D721Med (cell line): ENCODE measurements around the gene ZNF205.

Experiments used
- DNase-seq: peaks from one replicate; pipeline ENCODE4 v3.0.0; 2011; ENCODE audit warnings: low spot score; ENCODE audit not compliant: insufficient read length
- FAIRE-seq: peaks from 2 replicates; lab custom pipeline; 2011; peaks lifted over from hg19 to GRCh38; lab: Jason Lieb, UNC
- CTCF ChIP-seq: IDR thresholded peaks from 2 replicates; pipeline ENCODE4 v1.5.1; 2012; ENCODE audit warnings: mild to moderate bottlenecking, control low read depth; ENCODE audit not compliant: insufficient read depth; ENCODE audit errors: missing control alignments

Gene ZNF205

DNA sequence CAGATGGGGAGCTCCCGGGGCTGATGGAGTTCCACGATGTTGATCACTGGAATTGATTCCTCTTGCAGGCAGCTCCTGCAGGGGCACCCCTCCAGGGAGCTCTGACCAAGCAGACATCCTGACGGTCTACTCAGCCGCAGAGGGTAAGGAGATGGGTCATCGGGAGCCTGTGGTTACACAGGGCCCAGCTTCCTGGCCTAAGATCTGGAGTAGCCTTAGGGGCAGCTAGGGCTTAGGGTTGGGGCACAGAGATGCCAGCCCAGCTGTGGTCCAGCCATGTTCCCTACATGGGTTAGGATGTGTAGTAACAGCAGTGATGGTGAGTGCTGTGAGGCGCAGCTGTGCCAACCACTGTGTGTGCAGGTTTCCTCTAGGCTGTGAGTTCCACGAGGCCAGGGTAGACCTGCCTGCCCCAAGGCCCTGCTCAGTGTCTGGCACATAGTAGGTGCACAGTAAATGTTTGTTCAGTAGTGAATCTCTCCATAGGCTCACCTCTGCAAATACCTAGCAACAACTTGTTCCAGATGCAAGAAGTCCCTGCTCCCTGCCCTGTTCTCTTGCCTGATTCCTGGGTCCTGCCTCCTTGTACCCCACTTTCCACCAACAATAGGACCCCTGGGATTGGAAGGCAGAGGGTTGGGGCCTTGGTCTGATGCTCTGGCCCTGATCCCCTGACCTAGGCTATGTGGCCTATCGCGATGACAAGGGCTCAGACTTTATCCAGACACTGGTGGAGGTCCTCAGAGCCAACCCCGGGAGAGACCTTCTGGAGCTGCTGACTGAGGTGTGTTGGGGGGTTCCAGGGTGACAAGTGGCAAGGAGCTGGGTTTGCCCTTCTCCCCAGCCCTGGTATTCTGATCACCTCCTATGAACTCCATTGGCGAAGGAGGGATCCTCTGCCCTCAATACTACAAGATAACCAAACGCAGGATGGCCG is 36.1 kb downstream of the ZNF205 start:
- no peak for TF ChIP-seq CTCF
- DNase-seq (no peak), FAIRE-seq (no peak)

- FAIRE-seq, result no peak
- DNase-seq, result no peak
- no peak for TF ChIP-seq CTCF
Measured at GRCh38 chr16:3149193-3149530, 36.8 kb downstream of the ZNF205 start.

DNA sequence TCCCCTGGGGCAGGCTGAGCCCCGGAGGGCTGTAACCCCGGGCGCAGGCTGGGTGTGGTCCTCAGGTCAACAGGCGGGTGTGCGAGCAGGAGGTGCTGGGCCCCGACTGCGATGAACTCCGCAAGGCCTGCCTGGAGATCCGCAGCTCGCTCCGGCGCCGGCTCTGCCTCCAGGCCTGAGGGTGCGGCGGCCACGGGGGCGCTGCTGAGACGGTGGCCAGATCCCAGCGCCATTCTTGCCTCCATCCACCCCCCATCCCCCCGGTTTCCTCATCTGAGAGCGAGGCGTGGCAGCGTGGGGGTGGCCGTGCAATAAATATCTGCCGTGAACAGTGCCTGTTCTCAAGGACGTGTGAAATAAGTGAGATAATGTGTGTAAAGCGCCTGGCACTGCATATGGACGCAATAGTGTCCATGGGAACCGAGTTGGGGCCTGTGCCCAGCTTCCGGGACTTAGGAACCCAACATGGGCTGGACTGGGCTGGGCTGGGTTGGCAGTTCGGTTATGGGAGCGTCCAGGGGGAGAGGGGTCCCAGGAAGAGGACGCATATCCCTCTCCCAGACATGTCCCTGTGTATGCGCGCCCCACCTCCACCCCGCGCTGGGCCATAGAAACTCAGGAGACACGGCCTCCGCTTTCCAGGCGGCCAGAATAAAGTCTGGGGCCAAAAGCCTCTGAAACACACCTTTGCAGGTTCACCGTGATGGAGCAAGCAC is 37.4 kb downstream of the ZNF205 start:
- DNase-seq (no peak), FAIRE-seq (no peak)
- peak; percentile 42 for TF ChIP-seq CTCF

- FAIRE-seq, result no peak
- TF ChIP-seq CTCF, result no peak
- peak; percentile 84 for DNase-seq
Measured at GRCh38 chr16:3150346-3151218, 38.2 kb downstream of the ZNF205 start.

DNA sequence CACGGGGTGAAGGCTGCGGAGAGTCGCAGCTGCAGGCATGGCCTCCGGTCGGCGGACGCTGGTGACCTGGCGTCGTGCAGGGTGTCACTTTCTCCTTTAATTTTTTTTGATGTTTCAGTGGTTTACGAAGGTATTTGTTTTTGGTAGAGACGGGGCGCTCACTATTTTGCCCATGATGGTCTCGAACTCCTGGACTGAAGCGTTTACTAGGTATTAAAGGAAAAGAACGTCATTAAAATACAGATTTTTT is 39.6 kb downstream of the ZNF205 start:
- no peak for FAIRE-seq

GRCh38 chr16:3152277-3152990 is 40.0 kb downstream of the ZNF205 start:
- DNase-seq, result no peak
- no peak for FAIRE-seq
- TF ChIP-seq CTCF, result peak; percentile 46

More for the DNA sequence above, 39.6 kb downstream of the ZNF205 start:
- no peak for DNase-seq
- no peak for TF ChIP-seq CTCF
